Activated CD8-positive, alpha-beta memory T cell treated with anti-CD3 and anti-CD28 coated beads, Interleukin-2, amount 50 U/mL, for 48 hours (primary cell): ENCODE results near the gene SINHCAF.
A peak's percentile ranks its signal among the peaks of the same experiment; 100 is the strongest.
"Not testable (repeated sequence)": the region's sequence is repeated elsewhere in the genome, so short reads cannot be mapped to it uniquely, and the experiment has no call there.

Experiments used
- DNase-seq: peaks from one replicate; pipeline ENCODE4 v3.0.0-alpha.2; 2020

SINHCAF gene

DNA sequence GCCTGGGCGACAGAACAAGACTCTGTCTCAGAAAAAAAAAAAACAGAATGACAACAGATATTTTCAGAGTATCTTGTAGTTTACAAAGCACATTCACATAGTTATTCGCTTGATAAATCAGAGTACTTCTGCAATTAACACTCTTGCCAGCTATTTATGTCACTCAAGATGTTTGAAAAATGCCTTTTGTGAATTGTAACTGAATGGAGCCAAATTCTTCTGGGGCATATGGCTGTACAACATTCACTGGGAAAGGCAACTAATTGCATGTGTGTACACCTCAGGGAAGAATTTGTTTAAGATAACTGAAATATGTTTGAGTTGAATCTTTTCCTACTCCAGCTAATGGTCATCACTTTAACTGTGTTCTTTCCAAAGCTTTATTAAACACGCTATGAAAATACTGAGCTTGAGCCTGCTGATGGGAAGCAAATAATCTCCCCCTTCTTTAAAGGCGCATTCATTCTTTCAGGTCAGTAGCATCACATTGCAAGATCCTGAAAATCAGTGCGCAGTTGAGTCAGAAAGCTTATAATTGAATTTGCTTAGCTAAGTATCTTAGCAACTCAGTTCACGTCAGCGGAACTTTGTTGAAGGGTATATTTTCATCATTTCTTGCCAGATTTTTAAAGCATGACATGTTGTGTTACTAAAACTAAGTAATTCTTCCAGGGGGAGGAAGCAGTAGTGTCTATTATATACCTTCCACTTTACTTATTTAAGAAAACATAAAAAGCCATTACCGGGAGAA lies 66.6 kb downstream of the SINHCAF start:
- DNase-seq, result no peak

GRCh38 chr12:31257784-31258183 lies 68.2 kb downstream of the SINHCAF start:
- DNase-seq, result no peak

GRCh38 chr12:31251707-31252611 lies 74.0 kb downstream of the SINHCAF start:
- peak; percentile 57 for DNase-seq

DNA sequence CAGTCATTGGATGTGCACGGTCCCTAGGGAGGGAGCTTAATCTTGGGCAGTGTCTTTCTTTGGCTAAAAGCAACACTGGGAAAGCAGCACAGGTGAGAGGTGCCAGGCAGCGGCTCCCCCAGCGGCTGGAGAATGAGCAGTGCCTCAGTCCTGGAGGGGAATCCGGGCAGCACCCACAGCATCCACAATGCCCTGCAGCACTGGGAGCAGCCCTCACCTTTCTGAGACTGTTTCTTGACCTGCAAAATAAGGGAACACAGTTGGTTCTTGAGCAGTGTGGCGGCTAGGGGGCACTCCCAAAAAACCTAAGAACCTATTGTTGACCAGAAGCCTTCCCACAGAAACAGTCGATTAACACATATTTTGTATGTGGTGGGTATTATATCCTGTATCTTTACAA lies 75.8 kb downstream of the SINHCAF start:
- DNase-seq, result no peak

DNA sequence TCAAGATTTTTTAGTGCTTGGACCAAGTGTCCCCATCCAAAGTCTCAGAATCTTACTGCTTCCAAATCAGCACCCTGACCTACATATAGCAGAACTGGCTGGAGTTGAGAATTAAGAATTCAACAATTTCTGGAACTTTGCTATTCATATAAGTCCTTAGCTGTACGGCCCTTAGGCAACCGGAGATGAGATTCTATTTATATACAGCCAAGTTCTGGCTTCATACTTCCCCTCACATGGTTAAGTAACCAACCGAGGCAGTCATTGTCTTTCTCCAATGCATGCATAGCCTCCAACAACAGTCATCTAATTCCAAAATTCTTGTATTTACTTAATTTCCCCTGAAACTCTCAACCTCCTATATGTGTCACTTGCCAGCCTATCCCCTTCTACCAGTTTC lies 76.6 kb downstream of the SINHCAF start:
- DNase-seq, result no peak

GRCh38 chr12:31248815-31249214 lies 77.1 kb downstream of the SINHCAF start:
- DNase-seq, result no peak

- no peak for DNase-seq
Measured at GRCh38 chr12:31248337-31248736, 77.6 kb downstream of the SINHCAF start.

DNA sequence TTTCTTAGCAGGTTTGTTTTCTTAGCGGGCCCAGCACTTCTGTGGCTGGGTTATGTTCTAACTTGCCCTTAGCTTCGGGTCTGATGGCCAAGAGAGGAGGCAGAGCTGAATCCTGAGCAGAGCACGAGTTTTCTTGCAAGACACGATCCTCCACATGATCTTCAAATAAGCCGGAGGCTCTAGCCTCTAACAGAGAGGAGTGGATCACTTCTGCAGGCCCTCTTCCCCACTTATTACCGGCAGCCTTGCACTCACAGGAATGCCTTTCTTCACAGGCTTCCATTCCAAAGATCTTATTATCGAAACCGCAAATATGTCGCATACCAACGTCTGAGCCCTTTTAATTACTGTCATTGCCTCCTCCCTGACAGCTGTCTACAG lies 79.5 kb downstream of the SINHCAF start:
- no peak for DNase-seq

DNA sequence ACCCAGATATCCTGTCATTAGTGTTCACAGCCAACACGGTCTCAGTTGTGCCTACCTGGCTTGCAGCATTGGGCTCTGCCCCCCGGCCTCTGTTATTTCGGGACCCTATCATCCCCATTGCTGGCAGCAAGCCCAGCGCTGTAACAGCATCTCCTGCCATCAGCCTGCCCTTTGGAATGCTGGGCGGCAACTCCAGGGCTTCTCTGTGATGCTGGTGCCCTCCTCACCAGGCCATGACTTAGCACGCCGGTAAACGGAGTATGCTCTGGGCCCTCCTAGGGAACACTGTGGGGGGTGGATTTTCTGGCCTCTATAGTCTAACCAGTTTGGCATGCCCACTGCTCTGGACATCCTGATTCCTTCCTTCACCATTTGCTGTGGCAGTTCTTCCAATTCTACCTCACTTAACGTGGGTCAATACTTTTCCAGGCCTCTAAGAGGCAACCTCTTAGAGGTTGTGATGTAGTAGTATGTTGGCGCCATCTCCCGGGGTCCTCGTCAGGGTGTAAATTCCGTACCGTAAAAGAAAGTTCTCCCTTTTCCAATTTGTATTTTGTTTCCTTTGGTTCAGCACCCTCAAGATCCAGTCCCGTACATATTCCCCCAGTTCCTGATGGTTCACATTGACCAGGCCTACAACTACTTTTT lies 80.0 kb downstream of the SINHCAF start:
- DNase-seq, result no peak

DNA sequence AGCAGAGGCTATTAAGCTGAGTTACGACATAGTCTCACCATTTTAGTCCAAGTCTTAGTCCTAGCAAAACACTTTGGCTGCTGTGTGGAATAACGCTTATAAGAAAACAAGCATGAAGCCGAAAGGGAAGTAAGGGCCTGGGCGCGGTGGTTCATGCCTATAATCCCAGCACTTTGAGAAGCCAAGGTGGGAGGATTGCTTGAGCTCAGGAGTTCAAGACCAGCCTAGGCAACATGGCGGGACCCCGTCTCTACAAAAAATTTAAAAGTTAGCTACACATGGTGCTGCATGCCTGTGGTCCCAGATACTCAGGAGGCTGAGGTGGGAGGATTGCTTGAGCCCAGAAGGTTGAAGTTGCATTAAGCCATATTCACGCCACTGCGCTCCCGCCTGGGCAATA lies 83.5 kb downstream of the SINHCAF start:
- DNase-seq, result not testable (repeated sequence)

- DNase-seq, result peak; percentile 70
Measured at GRCh38 chr12:31238764-31239387, 87.1 kb downstream of the SINHCAF start.

- not testable (repeated sequence) for DNase-seq
Measured at GRCh38 chr12:31238333-31238732, 87.6 kb downstream of the SINHCAF start.

GRCh38 chr12:31236998-31237637 lies 88.8 kb downstream of the SINHCAF start:
- DNase-seq, result no peak

- no peak for DNase-seq
Measured at GRCh38 chr12:31235868-31236395, 90.0 kb downstream of the SINHCAF start.

GRCh38 chr12:31234955-31235867 lies 90.7 kb downstream of the SINHCAF start:
- no peak for DNase-seq

DNA sequence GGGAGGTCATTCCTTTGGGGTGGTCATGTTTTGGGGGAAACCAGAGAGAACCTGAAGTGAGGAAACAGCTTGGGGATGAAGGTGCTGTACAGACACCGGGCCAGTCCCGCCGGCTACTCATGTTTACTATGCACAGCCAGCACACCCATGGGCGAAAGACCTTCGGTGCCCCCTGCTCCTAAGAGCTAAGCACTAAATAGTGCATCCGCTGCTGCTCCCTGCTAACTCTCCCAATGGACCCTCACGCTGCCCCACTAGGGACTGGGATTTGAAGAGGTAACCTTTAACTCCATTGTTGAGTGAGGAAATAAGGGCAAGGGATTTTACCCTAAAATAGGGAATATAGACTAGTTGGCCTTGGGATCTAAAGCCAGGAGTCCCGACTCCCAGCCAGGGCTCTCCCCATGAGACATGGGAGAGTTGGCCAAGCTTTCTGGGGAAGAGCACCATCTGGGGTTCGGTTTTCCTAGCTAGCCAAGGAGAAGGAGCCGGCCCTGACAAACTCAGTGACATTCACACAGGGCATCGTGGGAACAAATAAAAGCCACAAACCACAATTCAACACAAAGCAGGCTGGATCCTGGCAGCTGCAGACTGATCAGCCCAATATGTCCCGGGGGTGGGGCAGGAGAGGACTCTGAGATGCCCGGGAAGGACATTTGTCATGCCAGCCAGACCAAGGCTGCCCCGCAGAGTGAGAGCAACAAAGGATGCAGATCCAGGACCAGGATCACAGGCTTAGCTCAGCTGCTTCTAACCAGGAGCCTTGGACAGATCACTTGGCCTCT lies 91.7 kb downstream of the SINHCAF start:
- DNase-seq, result no peak

GRCh38 chr12:31233061-31233730 lies 92.8 kb downstream of the SINHCAF start:
- DNase-seq, result no peak

DNA sequence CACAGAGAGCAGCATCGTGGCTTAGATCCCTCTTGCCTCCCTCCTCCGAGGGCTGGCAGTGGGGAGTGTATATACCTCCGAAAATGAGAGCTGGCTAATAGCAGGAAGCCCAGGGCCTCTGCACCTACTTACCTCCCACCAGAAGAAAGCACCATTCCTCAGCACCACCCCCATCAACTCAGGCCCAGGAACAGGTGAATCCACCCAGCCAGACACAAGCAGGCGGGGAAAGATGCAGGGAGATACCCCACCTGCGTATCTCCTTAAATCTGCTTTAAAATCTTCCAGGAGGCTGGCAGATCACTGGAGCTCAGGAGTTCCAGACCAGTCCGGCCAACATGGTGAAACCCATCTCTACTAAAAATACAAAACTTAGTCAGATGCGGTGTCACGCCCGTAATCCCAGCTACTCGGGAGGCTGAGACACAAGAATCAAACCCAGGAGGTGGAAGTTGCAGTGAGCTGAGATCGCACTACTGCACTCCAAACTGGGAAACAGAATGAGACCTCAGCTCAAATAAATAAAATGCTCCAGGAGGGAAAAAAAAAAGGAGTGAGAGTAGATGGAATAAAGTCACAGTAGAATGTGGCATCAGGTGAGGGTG lies 93.5 kb downstream of the SINHCAF start:
- no peak for DNase-seq

DNA sequence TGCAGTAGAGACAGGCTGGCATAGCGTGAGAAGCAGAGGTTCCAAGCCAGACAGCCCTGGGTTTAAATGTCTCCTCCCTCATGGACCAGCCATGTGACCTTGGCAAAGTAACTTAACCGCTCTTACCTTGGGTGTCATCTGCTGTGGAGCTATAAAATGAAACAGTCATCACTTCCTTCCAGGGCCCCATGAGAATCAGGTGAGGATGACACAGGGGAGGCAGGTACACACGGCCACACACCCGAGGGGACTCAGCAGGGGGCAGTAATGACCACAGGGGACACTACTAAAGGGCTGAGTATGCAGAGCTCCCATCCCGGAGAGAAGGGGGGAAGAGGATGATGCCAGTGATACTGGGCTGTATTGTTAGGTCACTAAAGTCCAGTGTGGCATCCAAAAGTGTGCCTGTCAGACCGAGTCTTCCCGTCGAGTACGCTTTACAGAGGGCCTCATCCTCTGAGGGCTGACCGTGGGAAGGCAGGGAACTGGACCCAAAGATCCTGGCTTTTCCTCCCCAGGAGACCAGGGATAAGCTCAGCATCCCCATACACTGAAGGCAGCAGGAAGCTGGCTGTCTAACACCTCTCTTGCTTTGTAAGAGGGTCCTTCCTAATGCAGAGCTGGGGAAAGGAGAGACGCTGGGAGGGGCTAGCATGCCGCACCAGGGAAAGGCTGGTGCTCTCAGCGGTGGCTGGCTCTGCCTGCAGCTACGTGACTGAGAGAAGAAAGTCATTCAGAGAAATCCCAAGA lies 94.2 kb downstream of the SINHCAF start:
- DNase-seq, result no peak
